ENCODE results near the gene PLET1. TPM values are rescaled to one million over a fixed set of nuclear protein-coding genes. Genes with fewer than 3 reads are reported as not detected.

The PLET1 gene
- total and polyA plus RNA-seq, 9 of the 15 experiments (the other 6 are each of a cell fraction or from before 2014, with no cell fraction given), result not detected

DNA sequence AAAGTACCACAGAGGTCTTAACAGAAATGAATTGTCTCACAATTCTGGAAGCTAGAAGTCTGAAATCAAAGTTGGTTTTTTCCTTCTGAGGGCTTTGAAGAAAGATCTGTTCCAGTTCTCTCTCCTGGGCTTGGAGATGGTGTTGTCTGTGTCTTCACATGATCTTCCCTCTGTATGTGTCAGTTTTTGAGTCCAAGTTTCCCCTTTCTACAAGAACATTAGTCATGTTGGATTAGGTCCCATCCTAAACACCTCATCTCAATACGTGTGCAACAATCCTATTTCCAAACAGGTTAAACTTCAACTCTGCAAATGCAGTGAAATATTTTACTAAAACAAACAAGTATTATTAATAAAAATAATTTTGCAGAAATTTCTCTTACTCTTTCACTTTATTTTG lies 37.5 kb downstream of the PLET1 start:
- H2AFZ ChIP-seq (ENCODE audit: low read depth, low read length), result no peak overlapping the region

More for the DNA sequence above, 37.5 kb downstream of the PLET1 start:
- DNase-seq (ENCODE audit: extremely low read depth in 1 of 4, low spot score in 3 of 4), result no peak
- no peak overlapping the region for H3K9ac ChIP-seq (ENCODE audit: insufficient read depth in 1 of 2, low read depth in 2 of 2, low read length in 2 of 2)
- peaks cover 3% of the 10 kb centered on the region; the same call in 1 of the 3 replicates for H3K36me3 ChIP-seq (ENCODE audit: control insufficient read depth, insufficient read depth, low read length)
- H3K79me2 ChIP-seq (ENCODE audit: control insufficient read depth, insufficient read depth, low read length), result peaks cover 20% of the 10 kb centered on the region
- no peaks in the 10 kb centered on the region for H3K27me3 ChIP-seq (ENCODE audit: control insufficient read depth in 2 of 2, insufficient read depth in 2 of 2, low read length in 2 of 2)
- POLR2A ChIA-PET, result interaction anchor here (0.8 kb wide), 1 partner anchor 48 kb away, joined by 3 read pairs; no protein-coding TSS in a partner anchor
- H3K4me2 ChIP-seq (ENCODE audit: insufficient read depth, low read length), result no peak overlapping the region
- no peak overlapping the region for H3K4me3 ChIP-seq
- H3K9me3 ChIP-seq (replicated peaks; ENCODE audit: control insufficient read depth, insufficient read depth, low read depth, low read length), result no peaks in the 10 kb centered on the region
- H4K20me1 ChIP-seq (replicated peaks; ENCODE audit: control insufficient read depth, insufficient read depth, low read length), result no peaks in the 10 kb centered on the region
- BruUV-seq (replicated peaks), result no TSS peak
- CTCF ChIA-PET (ENCODE audit: low intra/inter-chr PET ratio), result interaction anchor here (1.1 to 1.4 kb wide), 2 partner anchors 56 to 58 kb away, joined by 5 to 7 read pairs; no protein-coding TSS in a partner anchor
- WGBS (ENCODE audit: insufficient coverage, low coverage, missing lambda C conversion rate), result 24% methylated on average over 1 of the region's 1 CpG
- H3K9me1 ChIP-seq (ENCODE audit: control insufficient read depth, insufficient read depth, low read length), result no peaks in the 10 kb centered on the region
- peaks cover 5 to 8% of the 10 kb centered on the region in 2 experiments; a peak in 3 of 5 replicates for H3K4me1 ChIP-seq (replicated peaks in 1 of 2; ENCODE audit: control insufficient read depth in 2 of 2, insufficient read depth in 2 of 2, low read length in 2 of 2)
- ATAC-seq, result no peak
- no peak for FAIRE-seq
- intact Hi-C loops (cut with micrococcal nuclease) (loop anchor here (5.0 kb wide), 1 partner anchor 1064 kb away; no protein-coding TSS in a partner anchor), in situ Hi-C loops (cut with MboI) (loop anchor here (5.0 to 10.0 kb wide), 3 partner anchors 59 to 618 kb away; partner anchors contain the start of gene SIK2)
- no peak overlapping the region for H3K27ac ChIP-seq (ENCODE audit: extremely low read depth, low read depth, low read length)
- TF ChIP-seq, protein P1, sequence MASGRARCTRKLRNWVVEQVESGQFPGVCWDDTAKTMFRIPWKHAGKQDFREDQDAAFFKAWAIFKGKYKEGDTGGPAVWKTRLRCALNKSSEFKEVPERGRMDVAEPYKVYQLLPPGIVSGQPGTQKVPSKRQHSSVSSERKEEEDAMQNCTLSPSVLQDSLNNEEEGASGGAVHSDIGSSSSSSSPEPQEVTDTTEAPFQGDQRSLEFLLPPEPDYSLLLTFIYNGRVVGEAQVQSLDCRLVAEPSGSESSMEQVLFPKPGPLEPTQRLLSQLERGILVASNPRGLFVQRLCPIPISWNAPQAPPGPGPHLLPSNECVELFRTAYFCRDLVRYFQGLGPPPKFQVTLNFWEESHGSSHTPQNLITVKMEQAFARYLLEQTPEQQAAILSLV (tag; IDR thresholded peaks at IDR 0.05), result no peak
- no peak for TF ChIP-seq KDM1A (IDR thresholded peaks at IDR 0.05)
- TF ChIP-seq, protein P2, sequence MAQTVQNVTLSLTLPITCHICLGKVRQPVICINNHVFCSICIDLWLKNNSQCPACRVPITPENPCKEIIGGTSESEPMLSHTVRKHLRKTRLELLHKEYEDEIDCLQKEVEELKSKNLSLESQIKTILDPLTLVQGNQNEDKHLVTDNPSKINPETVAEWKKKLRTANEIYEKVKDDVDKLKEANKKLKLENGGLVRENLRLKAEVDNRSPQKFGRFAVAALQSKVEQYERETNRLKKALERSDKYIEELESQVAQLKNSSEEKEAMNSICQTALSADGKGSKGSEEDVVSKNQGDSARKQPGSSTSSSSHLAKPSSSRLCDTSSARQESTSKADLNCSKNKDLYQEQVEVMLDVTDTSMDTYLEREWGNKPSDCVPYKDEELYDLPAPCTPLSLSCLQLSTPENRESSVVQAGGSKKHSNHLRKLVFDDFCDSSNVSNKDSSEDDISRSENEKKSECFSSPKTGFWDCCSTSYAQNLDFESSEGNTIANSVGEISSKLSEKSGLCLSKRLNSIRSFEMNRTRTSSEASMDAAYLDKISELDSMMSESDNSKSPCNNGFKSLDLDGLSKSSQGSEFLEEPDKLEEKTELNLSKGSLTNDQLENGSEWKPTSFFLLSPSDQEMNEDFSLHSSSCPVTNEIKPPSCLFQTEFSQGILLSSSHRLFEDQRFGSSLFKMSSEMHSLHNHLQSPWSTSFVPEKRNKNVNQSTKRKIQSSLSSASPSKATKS (CRISPR knock-in tag; IDR thresholded peaks at IDR 0.05), result no peak
- TF ChIP-seq, protein P3, sequence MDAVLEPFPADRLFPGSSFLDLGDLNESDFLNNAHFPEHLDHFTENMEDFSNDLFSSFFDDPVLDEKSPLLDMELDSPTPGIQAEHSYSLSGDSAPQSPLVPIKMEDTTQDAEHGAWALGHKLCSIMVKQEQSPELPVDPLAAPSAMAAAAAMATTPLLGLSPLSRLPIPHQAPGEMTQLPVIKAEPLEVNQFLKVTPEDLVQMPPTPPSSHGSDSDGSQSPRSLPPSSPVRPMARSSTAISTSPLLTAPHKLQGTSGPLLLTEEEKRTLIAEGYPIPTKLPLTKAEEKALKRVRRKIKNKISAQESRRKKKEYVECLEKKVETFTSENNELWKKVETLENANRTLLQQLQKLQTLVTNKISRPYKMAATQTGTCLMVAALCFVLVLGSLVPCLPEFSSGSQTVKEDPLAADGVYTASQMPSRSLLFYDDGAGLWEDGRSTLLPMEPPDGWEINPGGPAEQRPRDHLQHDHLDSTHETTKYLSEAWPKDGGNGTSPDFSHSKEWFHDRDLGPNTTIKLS (IDR thresholded peaks at IDR 0.05; ENCODE audit: borderline replicate concordance, low read depth), result no peak
- TF ChIP-seq MEF2A (IDR thresholded peaks at IDR 0.05; ENCODE audit: control insufficient read depth, low read depth, low read length), result no peak
- TF ChIP-seq ZNF253 (CRISPR knock-in tag; conservative IDR thresholded peaks at IDR 0.05), result no peak
- TF ChIP-seq POLR2A (conservative IDR thresholded peaks at IDR 0.05), result no peak
- TF ChIP-seq ZNF644 (tag; IDR thresholded peaks at IDR 0.05; ENCODE audit: low read depth), result no peak
- TF ChIP-seq SMARCC2 (IDR thresholded peaks at IDR 0.05; ENCODE audit: low read depth), result no peak
- no peak for TF ChIP-seq ZNF436 (CRISPR knock-in tag; IDR thresholded peaks at IDR 0.05)
- TF ChIP-seq CXXC5 (CRISPR knock-in tag; IDR thresholded peaks at IDR 0.05), result no peak
- no peak for TF ChIP-seq MYNN (IDR thresholded peaks at IDR 0.05)
- no peak for TF ChIP-seq MYNN (CRISPR knock-in tag; IDR thresholded peaks at IDR 0.05)
- no peak for TF ChIP-seq MCM5 (IDR thresholded peaks at IDR 0.05; ENCODE audit: low read depth)
- TF ChIP-seq PML (IDR thresholded peaks at IDR 0.05; ENCODE audit: low read length), result no peak
- TF ChIP-seq TAF7 (tag; IDR thresholded peaks at IDR 0.05), result no peak
